MM.1S (cell line): ENCODE data around the gene CYSLTR2.
"Not testable (repeated sequence)": the region's sequence is repeated elsewhere in the genome, so short reads cannot be mapped to it uniquely, and the experiment has no call there.

Experiments
- DNase-seq: peaks from one replicate; pipeline ENCODE4 v3.0.0-alpha.2; 2015
- H2AFZ ChIP-seq: fragments of 300-600 bp; sonication (generic); 2 replicates; pipeline ENCODE4 v1.6.0; 2016; ENCODE audit warnings: antibody characterized with exemption, low read length
- H3F3A ChIP-seq: fragments of 300-600 bp; sonication (generic); 2 replicates; pipeline ENCODE4 v1.6.1; 2016; ENCODE audit warnings: mild to moderate bottlenecking, antibody characterized with exemption, low read length, moderate library complexity, mixed read lengths; ENCODE audit not compliant: insufficient read depth
- H3K27ac ChIP-seq: fragments of 300-600 bp; sonication (generic); 2 replicates; pipeline ENCODE4 v1.5.1; 2016; ENCODE audit warnings: mild to moderate bottlenecking, low read length
- H3K27me3 ChIP-seq: fragments of 300-600 bp; sonication (generic); replicated peaks from 2 replicates; pipeline ENCODE4 v1.6.0; 2016; ENCODE audit warnings: low read length; ENCODE audit not compliant: insufficient read depth
- H3K36me3 ChIP-seq: fragments of 300-600 bp; sonication (generic); replicated peaks from 2 replicates; pipeline ENCODE4 v1.6.1; 2016; ENCODE audit warnings: mild to moderate bottlenecking, low read length, mixed read lengths; ENCODE audit not compliant: insufficient read depth
- H3K4me1 ChIP-seq: fragments of 300-600 bp; sonication (generic); 2 replicates; pipeline ENCODE4 v1.6.1; 2016; ENCODE audit warnings: low read length, mixed read lengths
- H3K4me2 ChIP-seq: fragments of 300-600 bp; sonication (generic); 2 replicates; pipeline ENCODE4 v1.6.0; 2016; ENCODE audit warnings: low read depth, low read length
- H3K4me3 ChIP-seq: fragments of 300-600 bp; sonication (generic); 2 replicates; pipeline ENCODE4 v1.5.1; 2016; ENCODE audit warnings: low read length, mixed read lengths
- H3K79me2 ChIP-seq: fragments of 300-600 bp; sonication (generic); 2 replicates; pipeline ENCODE4 v1.6.1; 2016; ENCODE audit warnings: mixed run types, low read length, mixed read lengths
- H3K9ac ChIP-seq: fragments of 300-600 bp; sonication (generic); 2 replicates; pipeline ENCODE4 v1.6.1; 2016; ENCODE audit warnings: low read length, mixed read lengths
- H3K9me2 ChIP-seq: fragments of 300-600 bp; sonication (generic); replicated peaks from 2 replicates; pipeline ENCODE4 v1.6.1; 2016; ENCODE audit warnings: mild to moderate bottlenecking, low read length, mixed read lengths; ENCODE audit not compliant: insufficient read depth
- H3K9me3 ChIP-seq: fragments of 300-600 bp; sonication (generic); replicated peaks from 2 replicates; pipeline ENCODE4 v1.6.1; 2016; ENCODE audit warnings: mild to moderate bottlenecking, low read length, mixed read lengths; ENCODE audit not compliant: insufficient read depth
- H4K20me1 ChIP-seq: fragments of 300-600 bp; sonication (generic); 2 replicates; pipeline ENCODE4 v1.6.1; 2016; ENCODE audit warnings: mild to moderate bottlenecking, low read length, moderate library complexity, mixed read lengths; ENCODE audit not compliant: insufficient read depth
- EZH2 ChIP-seq: fragments of 300-600 bp; sonication (generic); optimal IDR thresholded peaks from 2 replicates; pipeline ENCODE3; 2017; ENCODE audit warnings: low read depth, mild to moderate bottlenecking, antibody characterized with exemption, low read length, mixed read lengths
- EZH2phosphoT487 ChIP-seq: fragments of 300-600 bp; sonication (generic); IDR thresholded peaks from 2 replicates; pipeline ENCODE4 v1.6.1; 2018; ENCODE audit warnings: antibody characterized with exemption, low read length
- TF ChIP-seq, protein P1 (sequence below): fragments of 300-600 bp; sonication (generic); IDR thresholded peaks from 2 replicates; pipeline ENCODE4 v1.5.1; 2016; ENCODE audit warnings: antibody characterized with exemption, low read length, mixed read lengths

CYSLTR2 gene

DNA sequence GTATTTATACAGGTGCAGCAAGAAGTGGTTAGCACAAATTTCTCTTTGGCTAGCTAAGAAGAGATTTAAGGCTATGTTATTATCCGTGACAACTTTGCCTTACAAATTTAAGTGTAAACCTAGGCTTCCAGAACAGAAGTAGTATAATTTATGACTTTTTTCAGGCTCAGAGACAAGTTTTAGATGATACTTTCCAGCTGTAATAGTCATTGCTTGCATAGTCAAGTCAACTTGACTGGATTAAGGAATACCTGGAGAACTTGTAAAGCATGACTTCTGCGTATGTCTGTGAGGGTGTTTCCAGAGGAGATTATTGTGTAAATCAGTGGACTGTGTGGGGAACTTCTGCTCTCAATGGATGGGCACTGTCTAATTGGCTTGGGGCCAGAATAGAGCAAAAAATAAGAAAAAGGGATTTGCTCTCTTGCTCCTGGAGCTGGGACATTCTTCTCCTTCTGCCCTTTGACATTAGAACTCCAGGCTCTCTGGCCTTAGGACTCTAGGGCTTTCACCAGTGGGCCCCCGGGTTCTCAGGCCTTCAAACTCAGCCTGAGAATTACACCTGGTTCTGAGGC lies 33.0 kb downstream of the CYSLTR2 start:
- no peak overlapping the region for H3K4me3 ChIP-seq
- H4K20me1 ChIP-seq, result no peaks in the 10 kb centered on the region
- H3K79me2 ChIP-seq, result no peaks in the 10 kb centered on the region
- no peak overlapping the region for H3K4me2 ChIP-seq
- H3K36me3 ChIP-seq, result no peaks in the 10 kb centered on the region
- no peaks in the 10 kb centered on the region for H3K27me3 ChIP-seq
- TF ChIP-seq EZH2, result no peak
- H3F3A ChIP-seq, result no peaks in the 10 kb centered on the region
- no peaks in the 10 kb centered on the region for H3K9me2 ChIP-seq
- H3K27ac ChIP-seq, result no peak overlapping the region
- no peaks in the 10 kb centered on the region for H3K9me3 ChIP-seq
- no peaks in the 10 kb centered on the region for H3K4me1 ChIP-seq
- H3K9ac ChIP-seq, result no peak overlapping the region
- H2AFZ ChIP-seq, result no peak overlapping the region
- no peak for DNase-seq

DNA sequence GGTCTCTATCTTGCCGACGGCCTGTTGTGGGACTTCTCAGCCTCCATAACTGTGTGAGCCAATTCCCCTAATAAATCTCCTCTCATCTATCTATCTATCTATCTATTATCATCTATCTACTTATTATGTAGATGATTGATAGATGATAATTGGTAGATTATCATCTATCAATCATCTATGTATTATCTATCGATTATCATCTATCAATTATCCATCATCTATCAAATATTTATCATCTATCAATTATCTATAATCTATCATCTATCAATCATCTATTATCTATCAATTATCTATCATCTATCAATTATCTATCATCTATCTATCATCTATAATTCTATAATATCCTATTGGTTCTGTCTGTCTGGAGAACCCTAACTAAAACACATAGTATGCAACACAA lies 33.5 kb downstream of the CYSLTR2 start:
- H3K27ac ChIP-seq, result no peak overlapping the region
- no peaks in the 10 kb centered on the region for H3K9me2 ChIP-seq
- no peak for DNase-seq
- no peaks in the 10 kb centered on the region for H4K20me1 ChIP-seq
- H3K79me2 ChIP-seq, result no peaks in the 10 kb centered on the region
- no peak overlapping the region for H3K4me3 ChIP-seq
- no peak overlapping the region for H2AFZ ChIP-seq
- no peaks in the 10 kb centered on the region for H3F3A ChIP-seq
- no peaks in the 10 kb centered on the region for H3K27me3 ChIP-seq
- H3K4me2 ChIP-seq, result no peak overlapping the region
- TF ChIP-seq, protein P1, sequence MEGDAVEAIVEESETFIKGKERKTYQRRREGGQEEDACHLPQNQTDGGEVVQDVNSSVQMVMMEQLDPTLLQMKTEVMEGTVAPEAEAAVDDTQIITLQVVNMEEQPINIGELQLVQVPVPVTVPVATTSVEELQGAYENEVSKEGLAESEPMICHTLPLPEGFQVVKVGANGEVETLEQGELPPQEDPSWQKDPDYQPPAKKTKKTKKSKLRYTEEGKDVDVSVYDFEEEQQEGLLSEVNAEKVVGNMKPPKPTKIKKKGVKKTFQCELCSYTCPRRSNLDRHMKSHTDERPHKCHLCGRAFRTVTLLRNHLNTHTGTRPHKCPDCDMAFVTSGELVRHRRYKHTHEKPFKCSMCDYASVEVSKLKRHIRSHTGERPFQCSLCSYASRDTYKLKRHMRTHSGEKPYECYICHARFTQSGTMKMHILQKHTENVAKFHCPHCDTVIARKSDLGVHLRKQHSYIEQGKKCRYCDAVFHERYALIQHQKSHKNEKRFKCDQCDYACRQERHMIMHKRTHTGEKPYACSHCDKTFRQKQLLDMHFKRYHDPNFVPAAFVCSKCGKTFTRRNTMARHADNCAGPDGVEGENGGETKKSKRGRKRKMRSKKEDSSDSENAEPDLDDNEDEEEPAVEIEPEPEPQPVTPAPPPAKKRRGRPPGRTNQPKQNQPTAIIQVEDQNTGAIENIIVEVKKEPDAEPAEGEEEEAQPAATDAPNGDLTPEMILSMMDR, result no peak
- TF ChIP-seq EZH2 (no peak), EZH2phosphoT487 (no peak)
- H3K9me3 ChIP-seq, result no peaks in the 10 kb centered on the region
- H3K4me1 ChIP-seq, result no peaks in the 10 kb centered on the region
- no peaks in the 10 kb centered on the region for H3K36me3 ChIP-seq
- no peak overlapping the region for H3K9ac ChIP-seq

GRCh38 chr13:48693998-48694397 lies 40.3 kb downstream of the CYSLTR2 start:
- Histone ChIP-seq H3K79me2 (no peaks in the 10 kb centered on the region), H3K4me1 (no peaks in the 10 kb centered on the region), H2AFZ (no peak overlapping the region), H3K4me3 (no peak overlapping the region), H3K4me2 (no peak overlapping the region), H3F3A (no peaks in the 10 kb centered on the region), H3K9me2 (no peaks in the 10 kb centered on the region), H3K27me3 (no peaks in the 10 kb centered on the region), H4K20me1 (no peaks in the 10 kb centered on the region), H3K27ac (no peak overlapping the region), H3K36me3 (no peaks in the 10 kb centered on the region), H3K9me3 (no peaks in the 10 kb centered on the region), H3K9ac (no peak overlapping the region)
- DNase-seq, result no peak
- TF ChIP-seq EZH2 (no peak), EZH2phosphoT487 (no peak)
- TF ChIP-seq, protein P1, result no peak

- H3K9me3 ChIP-seq, result no peaks in the 10 kb centered on the region
- no peaks in the 10 kb centered on the region for H3K9me2 ChIP-seq
- H4K20me1 ChIP-seq, result no peaks in the 10 kb centered on the region
- H3K4me3 ChIP-seq, result no peak overlapping the region
- H3F3A ChIP-seq, result no peaks in the 10 kb centered on the region
- no peak overlapping the region for H3K4me2 ChIP-seq
- H3K9ac ChIP-seq, result no peak overlapping the region
- H3K27me3 ChIP-seq, result no peaks in the 10 kb centered on the region
- no peak for DNase-seq
- no peaks in the 10 kb centered on the region for H3K36me3 ChIP-seq
- H2AFZ ChIP-seq, result no peak overlapping the region
- no peaks in the 10 kb centered on the region for H3K79me2 ChIP-seq
- TF ChIP-seq EZH2, result no peak
- TF ChIP-seq, protein P1, result no peak
- TF ChIP-seq EZH2phosphoT487, result no peak
- H3K27ac ChIP-seq, result no peak overlapping the region
- H3K4me1 ChIP-seq, result no peaks in the 10 kb centered on the region
Measured at GRCh38 chr13:48695776-48696175, 42.0 kb downstream of the CYSLTR2 start.

DNA sequence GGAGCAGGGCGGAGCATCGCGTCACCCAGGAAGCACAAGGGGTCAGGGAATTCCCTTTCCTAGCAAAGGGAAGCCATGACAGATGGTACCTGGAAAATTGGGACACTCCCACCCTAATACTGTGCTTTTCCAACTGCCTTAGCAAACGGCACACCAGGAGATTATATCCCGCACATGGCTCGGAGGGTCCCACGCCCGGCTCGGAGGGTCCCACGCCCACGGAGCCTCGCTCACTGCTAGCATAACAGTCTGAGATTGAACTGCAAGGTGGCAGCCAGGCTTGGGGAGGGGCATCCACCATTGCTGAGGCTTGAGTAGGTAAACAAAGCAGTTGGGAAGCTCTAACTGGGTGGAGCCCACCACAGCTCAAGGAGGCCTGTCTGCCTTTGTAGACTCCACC lies 42.9 kb downstream of the CYSLTR2 start:
- not testable (repeated sequence) for H3K36me3 ChIP-seq, H3K79me2 ChIP-seq, H3K9ac ChIP-seq, H3K27ac ChIP-seq, H3K9me2 ChIP-seq, H3K27me3 ChIP-seq, H3F3A ChIP-seq, H3K4me2 ChIP-seq, H4K20me1 ChIP-seq, H3K4me1 ChIP-seq, H3K4me3 ChIP-seq, H3K9me3 ChIP-seq, DNase-seq, H2AFZ ChIP-seq
